ENCODE measurements around the gene RXRA.

The RXRA gene

DNA sequence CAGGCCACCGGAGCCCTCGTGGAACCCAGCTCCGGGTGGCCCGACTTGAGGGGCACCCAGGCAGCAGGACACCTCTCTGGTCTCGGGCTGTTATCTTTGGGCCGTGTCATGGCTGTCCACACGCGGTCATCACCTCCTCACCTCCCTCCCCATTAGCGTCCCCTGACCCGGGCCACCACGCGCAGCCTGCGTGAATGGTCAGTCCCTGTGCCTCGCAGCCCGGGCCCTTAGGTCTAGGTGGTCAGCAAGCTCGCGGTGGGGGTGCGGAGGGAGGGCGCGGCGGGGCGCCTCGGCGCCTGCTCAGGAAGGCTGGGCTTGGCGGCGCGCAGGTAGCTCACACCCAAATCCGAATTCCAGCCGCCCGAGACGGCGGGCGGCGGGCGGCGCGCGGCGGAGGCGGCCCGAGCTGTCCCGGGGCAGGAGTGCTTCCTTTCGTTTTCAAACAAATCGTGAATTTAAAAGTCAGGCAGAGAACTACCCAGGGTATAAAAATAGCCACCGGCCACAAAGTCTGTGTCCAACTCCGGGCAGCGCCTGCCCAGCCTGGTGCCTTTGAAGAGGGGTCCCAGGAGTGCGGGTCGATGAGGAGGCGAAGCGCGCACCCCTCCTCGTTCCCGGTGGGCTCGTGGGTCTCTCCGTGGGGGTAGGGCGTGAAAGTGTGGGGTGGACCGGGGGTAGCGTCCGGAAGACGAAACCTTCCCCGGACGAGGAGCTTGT is 1.0 kb upstream of the RXRA start:
- FAIRE-seq, result no peak

DNA sequence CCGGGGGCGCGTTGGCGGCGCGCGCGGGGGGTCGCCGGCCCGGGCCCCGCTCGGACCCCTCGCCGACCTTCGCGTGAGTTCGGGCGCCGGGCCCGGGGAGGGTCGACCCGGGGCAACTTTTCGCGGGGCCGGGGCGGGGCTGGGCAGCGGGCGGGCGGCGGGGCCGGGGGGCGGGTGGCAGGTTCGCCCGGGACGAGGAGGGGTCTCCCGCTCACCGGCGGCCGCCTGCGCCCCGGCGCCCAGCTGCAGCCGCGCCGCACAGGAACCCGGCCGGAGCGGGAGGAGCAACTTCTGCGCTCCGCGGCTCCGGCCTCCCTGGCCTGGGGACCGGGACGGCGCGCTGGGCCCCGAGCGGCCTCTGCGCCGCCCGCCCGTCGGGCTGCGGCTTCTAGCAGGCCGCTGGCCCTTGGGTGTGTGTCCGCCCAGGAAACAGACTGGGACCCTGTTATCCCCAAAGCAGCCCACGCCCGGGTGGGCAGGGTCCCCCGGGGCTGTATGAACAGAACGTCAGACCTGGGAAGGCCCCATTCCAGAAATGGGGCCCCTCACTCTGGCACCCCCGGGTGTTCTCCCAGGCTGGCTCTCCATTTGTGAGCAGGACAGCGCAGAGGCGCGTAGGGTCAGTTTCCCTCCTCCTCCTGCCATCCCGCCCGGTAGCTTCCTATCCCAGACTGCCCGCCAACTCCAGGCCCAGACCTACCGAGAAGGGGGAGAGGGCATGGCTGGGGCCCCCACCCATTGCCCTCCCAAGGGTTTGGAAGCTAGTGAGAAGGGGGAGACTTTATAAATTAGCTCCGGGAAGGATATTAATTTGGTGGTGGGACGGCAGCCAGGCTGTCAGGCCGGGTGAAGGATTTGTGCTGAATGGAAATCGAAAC is 708 bp downstream of the RXRA start:
- FAIRE-seq, result no peak

DNA sequence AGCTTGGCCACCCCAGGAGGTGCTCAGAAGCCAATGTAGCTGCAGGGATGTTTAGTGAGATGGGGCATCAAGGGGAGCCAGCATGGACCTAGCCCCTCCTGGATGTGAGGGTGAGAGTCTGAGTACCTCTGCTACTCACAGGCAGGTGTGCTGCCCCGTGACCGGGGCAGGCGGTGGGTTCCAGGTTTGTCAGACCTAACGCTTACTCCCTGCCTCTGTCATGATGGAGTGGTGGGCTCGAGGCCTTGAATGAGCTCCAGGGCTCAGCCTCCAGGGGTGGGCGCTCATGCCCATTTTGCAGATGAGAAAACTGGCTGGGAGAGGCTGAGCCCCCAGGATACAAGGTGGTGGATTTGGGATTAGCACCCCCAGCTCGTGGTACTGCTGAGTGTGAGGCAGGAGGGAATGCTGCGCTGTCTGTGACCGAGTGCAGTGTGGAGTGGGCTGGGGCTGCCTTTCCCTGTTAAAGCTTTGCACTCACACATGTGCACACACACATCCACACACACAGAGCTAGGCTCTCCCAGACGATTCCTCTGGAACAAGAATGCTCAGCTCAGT is 1.5 kb downstream of the RXRA start:
- no peak for FAIRE-seq

DNA sequence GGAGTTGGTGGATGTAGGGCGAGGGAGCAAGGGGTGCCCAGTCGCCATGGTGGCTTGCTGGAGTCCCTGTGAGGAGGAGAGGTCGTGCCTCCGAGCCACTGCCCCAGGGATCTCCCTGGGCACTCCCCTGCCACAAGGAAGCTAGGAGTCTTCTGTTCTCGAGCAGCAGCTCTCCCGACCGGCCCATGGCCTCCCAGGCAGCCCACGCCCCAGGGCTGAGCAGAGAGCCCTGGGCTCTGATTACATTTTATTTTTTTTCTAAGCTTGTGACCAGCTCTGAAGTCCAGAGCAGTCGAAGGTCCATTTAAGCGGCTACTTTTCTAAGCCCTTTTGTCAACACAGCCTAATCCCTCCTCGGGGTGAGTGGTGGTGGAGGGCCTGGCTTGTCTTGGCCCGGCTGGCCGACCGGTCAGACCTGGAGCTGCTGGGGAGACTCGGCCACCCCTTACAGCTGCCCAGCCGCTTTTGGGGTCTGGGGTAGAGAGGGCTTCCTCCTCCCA is 2.1 kb downstream of the RXRA start:
- no peak for FAIRE-seq

DNA sequence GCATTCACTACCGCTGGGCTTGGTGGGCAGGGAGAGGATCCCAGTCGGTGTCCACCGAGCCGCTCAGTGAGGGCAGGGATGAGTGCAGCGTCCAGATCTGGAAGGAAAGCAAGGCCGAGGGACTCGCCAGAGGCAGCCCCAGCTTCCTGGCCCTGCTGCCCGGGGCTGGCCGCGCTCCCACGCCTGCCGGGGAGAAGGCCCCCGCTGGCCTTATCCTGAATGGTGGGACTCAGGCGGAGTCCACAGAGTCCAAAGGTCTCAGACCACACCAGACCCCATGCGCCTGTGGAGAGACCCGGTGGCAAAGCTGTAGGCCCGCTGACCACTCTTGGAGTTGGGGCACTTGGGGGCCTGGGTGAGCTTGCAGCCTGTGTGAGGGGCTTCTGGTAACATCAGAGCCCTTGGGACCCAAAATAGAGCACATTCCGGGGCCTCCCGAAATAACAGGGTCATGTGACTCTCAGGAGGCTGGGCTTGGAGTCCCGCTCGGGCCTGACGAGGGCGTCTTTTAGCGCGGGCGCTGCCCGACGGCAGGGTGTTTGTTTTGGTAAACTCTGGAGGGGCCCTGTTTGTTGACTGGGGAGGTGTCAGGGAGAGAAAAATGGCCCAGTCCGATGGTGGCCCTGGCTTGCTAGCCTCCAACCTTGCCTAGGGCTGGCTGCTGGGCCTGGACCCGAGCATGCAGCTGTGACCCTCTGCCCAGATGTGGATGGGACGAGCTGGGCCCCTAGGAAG is 2.8 kb downstream of the RXRA start:
- FAIRE-seq, result no peak

DNA sequence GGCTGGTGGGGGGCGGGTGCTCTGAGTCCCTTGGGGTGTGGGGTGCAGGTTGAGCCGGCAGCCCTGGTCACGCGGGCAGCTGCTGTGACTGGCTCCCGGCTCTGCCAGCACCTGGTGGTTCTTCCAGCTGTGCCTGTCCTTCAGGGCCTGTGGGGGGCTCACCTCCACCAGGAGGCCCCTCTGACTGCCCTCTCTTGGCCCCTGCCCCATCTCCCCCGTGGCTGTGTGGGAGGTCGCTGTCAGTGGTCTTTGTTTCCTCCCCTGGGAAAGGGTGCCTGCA is 3.3 kb downstream of the RXRA start:
- FAIRE-seq, result no peak

DNA sequence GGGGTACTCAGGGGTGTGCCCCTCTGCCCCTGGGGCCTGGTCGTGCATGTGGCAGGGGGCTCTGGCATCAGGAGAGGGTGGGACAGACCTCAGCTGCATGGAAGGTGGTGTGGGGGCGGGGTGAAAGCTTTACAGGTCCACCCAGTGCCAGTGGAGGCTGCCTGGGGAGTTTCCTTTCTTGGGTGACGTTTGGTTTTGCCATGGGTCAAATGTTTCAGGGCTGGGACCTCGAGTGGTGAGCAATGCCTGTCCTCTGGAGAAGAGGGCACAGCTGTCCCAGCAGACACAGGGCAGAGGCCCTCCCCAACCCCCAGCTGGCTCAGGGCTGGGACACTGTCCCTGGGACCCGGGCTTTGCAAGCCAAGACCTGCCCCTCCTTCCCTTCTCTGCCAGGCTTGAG is 3.6 kb downstream of the RXRA start:
- no peak for FAIRE-seq

DNA sequence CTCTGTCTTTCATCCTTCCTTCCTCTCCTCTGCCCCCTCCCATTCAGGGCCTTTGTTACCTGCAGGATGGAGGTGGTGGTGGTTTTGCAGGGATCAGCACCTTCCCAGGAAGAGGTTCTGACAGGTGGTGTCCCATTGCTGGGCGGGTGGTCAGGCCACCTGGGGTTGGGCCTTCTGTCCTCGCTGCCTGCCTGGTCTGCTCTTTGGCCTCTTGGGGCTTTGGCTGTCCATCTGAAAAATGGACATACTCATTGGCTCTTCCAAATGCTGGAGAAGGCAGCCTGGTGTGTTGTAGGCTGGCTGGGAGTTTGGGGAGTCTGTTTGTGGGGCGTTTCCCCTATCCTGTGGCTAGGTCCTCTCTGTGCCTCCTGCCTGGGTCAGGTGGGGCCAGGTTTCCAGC is 4.3 kb downstream of the RXRA start:
- FAIRE-seq, result no peak

DNA sequence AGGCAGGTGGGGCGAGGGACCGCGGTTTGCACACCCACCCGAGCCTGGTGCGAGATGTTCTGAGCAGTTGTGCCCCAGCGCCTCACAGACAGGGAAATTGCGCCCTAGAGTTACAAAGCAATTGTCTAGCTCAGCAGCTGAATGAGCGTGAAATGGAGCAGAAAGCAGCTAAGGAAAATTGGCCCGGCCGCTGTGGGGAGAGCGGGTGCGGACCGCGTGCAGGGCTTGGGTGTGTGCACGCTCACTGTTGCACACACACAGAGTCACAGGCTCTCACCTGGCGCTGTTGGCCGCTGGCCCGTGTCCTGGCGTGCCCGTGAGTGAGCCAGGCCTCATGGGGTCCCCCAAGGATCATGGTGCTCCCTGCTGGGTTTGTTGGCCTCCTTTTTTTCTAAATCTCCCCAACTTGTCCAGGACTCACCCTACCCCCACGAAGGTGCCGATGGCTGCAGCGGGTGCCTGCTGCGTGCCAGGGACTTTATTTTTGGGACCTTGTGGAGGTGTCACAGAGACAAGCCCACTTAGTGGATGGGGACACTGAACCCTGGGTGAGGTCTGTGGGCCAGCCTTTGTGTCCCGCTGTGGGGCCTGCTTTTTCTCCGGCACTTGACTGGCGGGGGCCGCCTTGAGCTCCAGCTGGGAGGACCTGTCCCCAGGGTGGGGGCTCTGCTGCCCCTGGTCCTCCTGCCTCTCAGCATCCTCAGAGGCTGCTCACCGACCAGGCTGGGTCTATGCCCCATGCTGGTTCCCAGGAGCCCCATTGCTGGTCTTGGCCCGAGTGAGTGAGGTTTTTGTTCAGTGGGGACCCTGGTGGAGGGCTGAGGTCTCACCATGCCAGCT is 5.2 kb downstream of the RXRA start:
- no peak for FAIRE-seq

DNA sequence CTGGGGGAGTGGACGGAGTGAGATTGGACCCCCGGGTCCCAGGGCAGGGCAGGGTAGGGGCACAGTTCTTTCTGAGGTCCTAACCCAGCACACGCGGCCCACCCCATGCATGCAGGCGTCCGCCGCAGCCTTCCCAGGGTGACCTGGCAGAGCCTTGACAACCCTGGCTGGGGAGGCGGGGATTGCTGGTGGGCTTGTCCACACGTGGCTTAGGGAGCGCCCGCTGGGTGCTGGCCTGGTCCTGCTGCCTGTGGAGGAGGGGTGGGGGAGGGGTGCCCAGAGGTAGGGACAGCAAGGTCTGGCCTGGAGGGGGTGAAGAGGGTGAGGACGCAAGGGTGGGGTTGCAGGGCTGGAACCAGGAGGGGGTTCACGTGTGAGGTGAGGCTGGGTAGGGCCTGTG is 6.0 kb downstream of the RXRA start:
- no peak for FAIRE-seq

DNA sequence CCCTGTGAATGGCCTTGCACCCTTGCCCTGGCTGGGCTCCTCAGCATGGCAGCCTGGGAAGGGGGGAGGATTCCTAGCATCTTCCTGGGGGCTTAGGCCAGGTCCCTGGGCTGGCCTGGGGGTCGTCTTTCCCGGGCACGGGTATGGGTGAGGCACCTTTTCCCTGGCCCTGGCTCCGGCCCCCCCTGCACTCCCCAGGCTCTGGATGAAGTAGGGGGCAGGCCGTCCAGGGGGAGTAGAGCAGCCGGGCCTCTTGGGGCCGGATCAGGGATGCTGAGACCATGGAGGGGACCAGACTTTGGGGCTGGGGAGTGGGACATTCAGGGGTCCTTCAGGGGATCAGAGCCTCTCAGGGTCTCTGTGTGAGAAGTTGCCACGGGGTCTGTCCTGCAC is 6.6 kb downstream of the RXRA start:
- no peak for FAIRE-seq

DNA sequence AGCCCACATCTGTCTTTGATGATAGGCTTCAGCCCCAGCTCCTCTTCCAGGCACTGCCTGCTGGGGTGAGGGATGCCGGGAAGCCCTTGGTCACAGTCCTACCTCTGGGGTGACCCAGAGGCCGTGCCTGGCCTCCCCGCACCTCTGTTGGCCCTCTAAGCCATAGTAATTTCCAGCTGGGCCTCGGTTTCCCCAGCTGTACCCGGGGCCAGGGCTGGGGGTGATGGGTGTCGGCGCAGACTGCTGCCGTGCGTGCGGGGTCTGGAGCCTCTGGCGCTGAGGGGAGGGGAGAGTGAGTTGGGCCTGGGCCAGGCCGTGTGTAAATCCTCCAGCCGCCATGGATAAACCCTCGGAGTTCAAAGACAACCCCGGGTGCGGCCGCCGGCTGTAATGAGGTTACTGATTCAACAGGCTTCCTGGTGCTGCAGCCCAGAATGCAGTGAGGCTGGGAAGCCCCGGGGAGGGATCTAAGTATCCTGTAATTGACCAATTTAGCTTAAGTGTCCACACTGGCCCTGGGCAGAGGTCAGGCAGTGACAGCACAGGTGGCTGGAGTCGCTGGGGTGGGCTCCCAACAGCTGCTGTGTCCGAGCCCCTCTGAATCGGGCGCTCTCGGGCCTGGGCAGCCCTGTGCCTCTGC is 7.1 kb downstream of the RXRA start:
- no peak for FAIRE-seq

DNA sequence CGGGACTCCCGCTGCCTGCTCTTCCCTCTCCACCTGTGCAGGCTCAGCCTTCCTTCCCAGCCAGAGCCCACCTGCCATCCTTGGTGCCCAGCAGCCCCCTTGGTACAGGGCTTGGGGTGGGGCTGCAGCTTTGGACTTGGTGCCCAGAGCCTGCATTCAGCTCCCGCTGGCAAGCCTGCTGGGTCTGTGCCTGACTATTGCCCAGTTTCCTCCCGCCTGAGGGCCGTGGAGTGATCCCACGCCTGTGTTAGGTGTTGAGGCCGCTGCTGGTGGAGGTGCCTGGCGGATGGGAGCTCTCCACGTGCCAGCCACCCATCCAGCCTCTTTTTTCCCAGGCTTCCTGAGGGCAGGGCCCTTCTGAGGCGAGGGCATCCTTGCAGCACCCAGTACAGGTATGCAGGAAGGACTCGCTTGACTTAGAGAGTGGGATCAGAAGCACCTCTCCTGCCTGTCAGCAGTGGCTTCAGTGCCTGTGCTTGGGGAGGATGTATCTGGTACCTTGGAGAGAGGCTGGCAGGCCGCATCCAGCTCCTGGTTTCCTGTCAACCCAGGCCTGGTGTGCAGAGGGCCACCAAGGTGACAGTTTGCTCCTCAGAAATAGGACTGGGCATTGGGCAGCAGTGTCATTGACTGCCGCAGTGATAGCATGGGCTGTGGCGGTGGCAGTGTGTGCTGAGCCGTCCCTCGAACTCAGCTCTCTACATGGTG is 7.8 kb downstream of the RXRA start:
- no peak for FAIRE-seq

DNA sequence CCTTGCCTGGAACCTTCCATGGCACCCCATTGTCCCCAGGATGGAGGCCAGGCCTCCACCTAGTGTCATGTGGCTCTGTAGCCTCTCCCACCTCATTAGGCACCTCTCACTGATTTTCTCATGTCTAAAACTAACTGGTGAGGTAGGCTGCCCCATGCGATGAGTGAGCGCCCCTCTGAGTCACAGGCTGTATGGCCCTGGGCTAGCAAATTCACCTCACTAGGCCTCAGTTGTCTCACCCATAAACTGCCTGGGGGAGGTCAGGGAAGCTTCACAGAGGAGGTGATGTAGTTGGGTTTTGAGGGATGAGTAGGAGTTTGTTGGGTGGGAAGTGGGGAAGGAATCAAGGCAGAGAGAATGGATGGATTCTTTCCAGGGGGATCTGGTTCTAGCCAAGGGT is 8.8 kb downstream of the RXRA start:
- no peak for FAIRE-seq

DNA sequence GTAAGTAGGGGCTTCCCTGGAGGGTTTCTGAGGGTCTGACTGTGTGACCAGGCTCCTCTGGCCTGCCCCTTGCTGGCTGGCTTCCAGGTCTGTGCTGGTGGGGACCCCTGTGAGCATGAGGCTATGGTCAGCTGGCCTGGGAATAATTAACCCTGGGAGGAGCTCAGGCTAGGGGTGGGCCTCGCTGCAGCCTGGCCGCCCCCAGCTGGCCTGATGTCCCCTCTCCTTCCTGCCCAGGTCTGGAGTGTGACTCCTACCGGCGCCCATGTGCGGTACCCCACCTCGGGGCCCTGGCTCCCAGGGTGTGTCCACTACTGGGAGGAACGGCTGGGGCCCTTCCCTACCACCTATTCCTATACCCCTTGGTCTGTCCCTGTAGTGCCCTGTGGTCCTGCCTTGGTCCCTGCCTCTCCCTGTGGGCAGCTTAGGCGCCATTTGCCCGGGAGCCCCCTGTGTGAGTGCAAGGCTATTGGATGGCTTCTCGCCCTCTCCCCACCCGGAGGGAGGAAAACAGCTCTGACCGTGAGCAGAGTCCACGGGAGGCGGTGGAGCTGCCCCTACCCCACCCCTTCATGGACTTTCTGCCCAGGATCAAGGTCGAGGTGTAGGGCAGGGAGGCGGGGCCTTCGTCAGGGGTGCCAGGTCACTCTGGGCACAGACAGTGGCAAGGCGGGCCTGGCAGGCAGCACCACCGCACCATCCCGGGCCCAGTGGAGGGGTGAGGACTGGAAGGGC is 9.4 kb downstream of the RXRA start:
- no peak for FAIRE-seq

DNA sequence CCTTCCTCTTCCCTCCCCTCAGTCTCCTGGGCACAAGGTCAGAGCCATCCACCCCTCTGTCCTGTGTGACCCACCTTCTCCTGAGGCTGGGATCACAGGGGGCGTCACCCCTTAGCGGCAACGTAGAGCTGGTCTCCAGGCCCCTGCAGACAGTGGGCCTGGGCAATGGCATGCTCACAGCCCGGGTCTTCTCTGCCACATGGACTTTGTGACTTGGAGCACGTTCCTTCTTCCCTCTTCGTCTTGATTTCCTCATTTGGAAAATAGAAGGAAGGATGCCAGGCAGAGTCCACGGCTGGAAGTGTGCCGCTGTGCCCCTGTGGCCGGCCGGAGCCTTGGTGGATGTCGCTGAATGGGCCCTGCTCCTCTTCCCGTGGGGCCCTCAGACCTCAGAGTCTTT is 10.0 kb downstream of the RXRA start:
- no peak for FAIRE-seq

DNA sequence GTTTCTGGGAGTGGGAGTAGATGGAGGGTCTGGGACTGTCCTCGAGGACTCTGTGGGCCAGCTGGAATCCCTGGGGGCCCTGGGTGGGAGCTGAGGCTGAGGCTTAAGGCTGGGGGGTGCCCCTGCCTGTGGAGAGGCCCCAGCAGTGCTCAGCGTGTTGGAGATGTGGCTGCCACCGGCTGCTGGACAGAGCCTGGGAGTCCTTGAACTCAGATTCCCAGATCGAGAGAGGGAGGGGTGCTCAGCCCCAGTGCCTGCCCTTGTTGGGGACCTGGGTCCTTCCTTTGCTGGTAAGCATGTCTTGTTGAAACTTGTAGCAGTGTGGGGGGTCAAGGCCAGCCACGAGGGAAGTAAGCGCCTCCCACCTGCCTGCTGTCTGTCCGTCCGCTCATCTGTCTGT is 10.7 kb downstream of the RXRA start:
- no peak for FAIRE-seq

DNA sequence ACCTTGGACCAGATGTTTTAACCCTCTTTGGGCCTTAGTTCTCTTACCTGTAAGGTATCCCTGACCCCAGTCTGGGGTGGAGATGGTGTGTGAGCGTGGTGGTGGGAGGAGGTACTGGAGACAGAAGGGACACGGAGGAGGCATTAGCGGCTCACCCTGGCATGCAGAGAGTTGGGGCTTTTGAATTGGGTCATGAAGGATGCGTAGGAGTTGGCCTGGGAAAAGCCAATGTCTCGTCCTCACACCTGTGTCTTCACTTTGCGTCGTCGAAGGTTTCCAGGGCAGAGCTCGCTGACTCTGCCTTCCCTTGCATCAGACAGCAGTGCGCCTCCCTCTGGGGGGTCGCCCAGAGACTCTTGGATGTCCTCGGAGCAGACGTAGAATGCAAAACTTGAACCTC is 11.2 kb downstream of the RXRA start:
- FAIRE-seq, result no peak

DNA sequence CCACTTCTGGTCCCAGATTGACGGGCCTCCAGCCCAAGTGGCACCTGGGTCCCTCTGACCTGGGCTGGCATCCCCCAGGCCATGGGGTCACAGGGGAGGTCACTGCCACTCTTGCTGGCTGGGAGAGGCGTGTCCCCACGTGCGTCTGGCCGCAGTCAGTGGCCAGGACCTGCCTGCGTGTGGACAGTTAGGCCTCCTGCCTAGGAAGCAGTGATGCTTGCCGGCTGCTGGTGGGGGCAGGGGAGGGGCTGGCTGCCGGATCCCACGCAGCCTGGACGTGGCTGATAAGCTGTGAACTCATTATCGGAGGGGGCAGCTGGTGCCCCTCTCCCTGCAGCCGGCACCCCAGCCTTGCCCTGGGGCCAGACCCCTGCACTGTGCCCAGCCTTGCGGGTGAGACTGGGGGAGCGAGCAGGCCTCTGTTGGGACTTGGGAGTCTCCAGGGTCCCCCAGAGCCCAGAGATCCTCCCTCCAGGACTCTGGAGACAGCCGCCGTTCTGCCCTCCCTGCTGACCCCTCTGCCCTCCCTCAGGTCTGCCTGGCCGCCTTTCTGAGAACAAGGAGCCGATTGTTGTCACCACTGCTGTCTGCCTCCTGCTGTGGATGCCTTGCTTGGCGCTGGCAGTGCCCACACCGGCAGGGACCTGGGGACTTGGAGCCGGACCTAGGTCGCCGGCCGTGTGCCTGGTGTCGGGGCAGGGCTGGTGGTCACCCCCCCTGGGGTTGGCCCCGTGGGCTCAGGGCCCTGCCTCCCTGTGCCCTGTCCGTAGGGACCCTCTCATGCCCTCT is 12.3 kb downstream of the RXRA start:
- FAIRE-seq, result no peak
